Ascending aorta (tissue), 2 donors: ENCODE results near the gene KAT2A. TPM values are rescaled to one million over a fixed set of nuclear protein-coding genes. Genes with fewer than 3 reads are reported as not detected.
A peak's percentile ranks its signal among the peaks of the same experiment; 100 is the strongest.

Source experiments
- DNase-seq, 2 donors: peaks; one replicate each; pipeline ENCODE4 v3.0.0-alpha.2; 2019; ENCODE audit warnings: low spot score in 2 of 2
- H3K27ac ChIP-seq, 2 donors: fragments of 200-600 bp; sonication (generic); one replicate each; pipeline ENCODE4 v1.5.1; 2016 to 2017; ENCODE audit warnings: mild to moderate bottlenecking in 1 of 2
- H3K27me3 ChIP-seq: fragments of 200-600 bp; sonication (generic); one replicate; pipeline ENCODE4 v1.5.1; 2017
- H3K36me3 ChIP-seq, 2 donors: fragments of 200-600 bp; sonication (generic); one replicate each; pipeline ENCODE4 v1.5.1; 2016
- H3K4me1 ChIP-seq, 2 donors: fragments of 200-600 bp; sonication (generic); one replicate each; pipeline ENCODE4 v1.5.1; 2016 to 2017; ENCODE audit warnings: mild to moderate bottlenecking in 1 of 2
- H3K4me3 ChIP-seq, 2 donors: fragments of 200-600 bp; sonication (generic); one replicate each; pipeline ENCODE4 v1.5.1; 2016 to 2017; ENCODE audit warnings: mild to moderate bottlenecking in 1 of 2
- H3K9me3 ChIP-seq, 2 donors: fragments of 200-600 bp; sonication (generic); one replicate each; pipeline ENCODE4 v1.5.1; 2016
- CTCF ChIP-seq, 3 experiments: fragments of 200-600 bp in 2 of 3; fragments of 450-650 bp in 1 of 3; sonication (generic) in 2 of 3; IDR thresholded peaks; one replicate each; pipeline ENCODE4 v1.5.1; 2016 to 2019; ENCODE audit warnings: antibody characterized with exemption in 3 of 3, mild to moderate bottlenecking in 1 of 3, moderate library complexity in 1 of 3
- intact Hi-C: fragments of 100-400 bp; cut with DNase I; formaldehyde crosslinking; loops from one replicate; pipeline ENCODE4 v1.15.1; 2023
- total RNA-seq: library from RNA; depleted of rRNA; stranded (reverse); fragments of >200 nt; gene quantifications from one replicate; pipeline ENCODE4 v1.1.0, GENCODE V29; 2016

KAT2A gene
- total RNA-seq, 1 donor from 2014 or later: 94.3 TPM

GRCh38 chr17:42163696-42164407 lies 42.7 kb upstream of the KAT2A start:
- Histone ChIP-seq H3K4me3 (no peak overlapping the region), H3K4me1 (no peaks in the 10 kb centered on the region), H3K36me3 (no peaks in the 10 kb centered on the region), H3K27ac (no peak overlapping the region), H3K27me3 (no peaks in the 10 kb centered on the region), H3K9me3 (no peaks in the 10 kb centered on the region)
- DNase-seq: no peak
- intact Hi-C loops: no loop called here
- no peak for TF ChIP-seq CTCF (IDR thresholded peaks at IDR 0.05)

- Histone ChIP-seq H3K36me3 (no peaks in the 10 kb centered on the region), H3K9me3 (no peaks in the 10 kb centered on the region), H3K27me3 (no peaks in the 10 kb centered on the region), H3K4me3 (no peak overlapping the region), H3K27ac (no peak overlapping the region), H3K4me1 (no peaks in the 10 kb centered on the region)
- intact Hi-C loops: no loop called here
- TF ChIP-seq CTCF (IDR thresholded peaks at IDR 0.05): peak in 1 of 3 experiments; percentile 11
- no peak for DNase-seq
Measured at GRCh38 chr17:42163113-42163512, 41.9 kb upstream of the KAT2A start.

GRCh38 chr17:42160531-42160910 lies 39.4 kb upstream of the KAT2A start:
- no peak for DNase-seq
- H3K27me3 ChIP-seq: no peaks in the 10 kb centered on the region
- no peak for TF ChIP-seq CTCF (IDR thresholded peaks at IDR 0.05)
- intact Hi-C loops: no loop called here
- no peak overlapping the region for H3K27ac ChIP-seq
- H3K4me1 ChIP-seq: peaks cover 0 to under 1% of the 10 kb centered on the region in 2 donors
- H3K9me3 ChIP-seq: no peaks in the 10 kb centered on the region
- H3K4me3 ChIP-seq: no peak overlapping the region
- H3K36me3 ChIP-seq: no peaks in the 10 kb centered on the region

GRCh38 chr17:42159796-42160530 lies 38.8 kb upstream of the KAT2A start:
- Histone ChIP-seq H3K4me1 (peaks cover 0 to 3% of the 10 kb centered on the region in 2 donors), H3K4me3 (no peak overlapping the region), H3K27me3 (no peaks in the 10 kb centered on the region), H3K9me3 (no peaks in the 10 kb centered on the region), H3K27ac (no peak overlapping the region), H3K36me3 (no peaks in the 10 kb centered on the region)
- intact Hi-C loops: loop anchor here (5.0 kb wide), 1 partner anchor 38 kb away; the partner anchor contains the start of genes HSPB9 and KAT2A
- TF ChIP-seq CTCF (IDR thresholded peaks at IDR 0.05): no peak
- DNase-seq: no peak

- Histone ChIP-seq H3K27ac (no peak overlapping the region), H3K4me1 (peaks cover 8 to 22% of the 10 kb centered on the region in 2 donors), H3K9me3 (no peaks in the 10 kb centered on the region), H3K4me3 (peak overlapping the region; percentile 92 to 96), H3K27me3 (no peaks in the 10 kb centered on the region), H3K36me3 (peaks cover 4 to 7% of the 10 kb centered on the region in 2 donors)
- DNase-seq: no peak
- intact Hi-C loops: loop anchor here (1.0 to 5.0 kb wide), 2 partner anchors 33 to 189 kb away; partner anchors contain the start of genes CNP, HSPB9 and KAT2A
- TF ChIP-seq CTCF (IDR thresholded peaks at IDR 0.05): no peak
Measured at GRCh38 chr17:42155614-42156045, 34.5 kb upstream of the KAT2A start.
